GM12874 (cell line): ENCODE data around the gene AXIN1.

Experiments
- TF ChIP-seq, protein P1 (sequence below): IDR thresholded peaks from 2 replicates; pipeline ENCODE4 v1.5.1; 2011; ENCODE audit warnings: low read depth, mild to moderate bottlenecking, control low read depth, low read length, moderate library complexity; ENCODE audit not compliant: insufficient read depth

The AXIN1 gene

DNA sequence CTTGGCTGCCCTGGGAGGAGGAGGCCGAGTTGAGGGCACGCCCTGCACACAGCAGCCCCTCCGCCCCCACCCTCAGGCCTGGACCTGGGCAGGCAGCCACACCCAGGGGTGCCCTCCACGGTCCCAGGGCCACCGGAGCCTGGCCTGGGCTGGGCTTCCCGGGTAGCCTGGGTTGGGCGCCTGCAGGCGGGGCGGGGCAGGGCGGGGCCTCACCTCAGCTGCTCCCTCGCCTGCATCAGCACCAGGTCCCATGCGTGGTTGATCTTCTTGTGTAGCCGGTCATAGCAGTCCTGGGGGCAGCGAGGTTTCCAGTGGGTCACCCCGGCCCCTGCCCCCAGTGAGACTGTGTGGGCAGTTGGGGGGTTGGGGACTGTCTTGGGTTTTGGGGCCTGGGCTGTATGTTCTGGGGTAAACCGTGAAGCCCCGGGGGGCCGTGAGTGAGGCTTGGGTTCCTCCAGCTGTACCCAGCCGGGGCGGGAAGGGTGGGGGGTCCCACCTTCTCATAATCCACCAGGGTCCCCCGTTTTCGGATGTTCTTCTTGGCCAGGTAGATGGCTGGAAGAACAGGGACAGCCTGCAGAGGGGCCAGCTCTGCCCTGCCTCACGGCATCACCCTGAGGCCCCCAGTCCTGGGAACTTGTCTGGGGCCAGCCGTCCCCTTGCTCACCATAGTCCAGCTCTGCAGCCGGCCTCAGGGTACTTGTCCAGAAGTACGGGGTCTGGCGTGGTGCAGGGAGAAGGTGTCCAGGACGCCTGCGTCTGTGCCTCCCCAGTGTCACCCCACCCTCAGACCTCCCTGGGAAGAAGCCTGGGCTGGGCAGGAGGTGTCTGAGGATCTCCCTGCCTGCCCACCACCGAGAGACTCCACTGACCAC, 78.7 kb downstream of the AXIN1 start:
- TF ChIP-seq, protein P1, sequence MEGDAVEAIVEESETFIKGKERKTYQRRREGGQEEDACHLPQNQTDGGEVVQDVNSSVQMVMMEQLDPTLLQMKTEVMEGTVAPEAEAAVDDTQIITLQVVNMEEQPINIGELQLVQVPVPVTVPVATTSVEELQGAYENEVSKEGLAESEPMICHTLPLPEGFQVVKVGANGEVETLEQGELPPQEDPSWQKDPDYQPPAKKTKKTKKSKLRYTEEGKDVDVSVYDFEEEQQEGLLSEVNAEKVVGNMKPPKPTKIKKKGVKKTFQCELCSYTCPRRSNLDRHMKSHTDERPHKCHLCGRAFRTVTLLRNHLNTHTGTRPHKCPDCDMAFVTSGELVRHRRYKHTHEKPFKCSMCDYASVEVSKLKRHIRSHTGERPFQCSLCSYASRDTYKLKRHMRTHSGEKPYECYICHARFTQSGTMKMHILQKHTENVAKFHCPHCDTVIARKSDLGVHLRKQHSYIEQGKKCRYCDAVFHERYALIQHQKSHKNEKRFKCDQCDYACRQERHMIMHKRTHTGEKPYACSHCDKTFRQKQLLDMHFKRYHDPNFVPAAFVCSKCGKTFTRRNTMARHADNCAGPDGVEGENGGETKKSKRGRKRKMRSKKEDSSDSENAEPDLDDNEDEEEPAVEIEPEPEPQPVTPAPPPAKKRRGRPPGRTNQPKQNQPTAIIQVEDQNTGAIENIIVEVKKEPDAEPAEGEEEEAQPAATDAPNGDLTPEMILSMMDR, result no peak

DNA sequence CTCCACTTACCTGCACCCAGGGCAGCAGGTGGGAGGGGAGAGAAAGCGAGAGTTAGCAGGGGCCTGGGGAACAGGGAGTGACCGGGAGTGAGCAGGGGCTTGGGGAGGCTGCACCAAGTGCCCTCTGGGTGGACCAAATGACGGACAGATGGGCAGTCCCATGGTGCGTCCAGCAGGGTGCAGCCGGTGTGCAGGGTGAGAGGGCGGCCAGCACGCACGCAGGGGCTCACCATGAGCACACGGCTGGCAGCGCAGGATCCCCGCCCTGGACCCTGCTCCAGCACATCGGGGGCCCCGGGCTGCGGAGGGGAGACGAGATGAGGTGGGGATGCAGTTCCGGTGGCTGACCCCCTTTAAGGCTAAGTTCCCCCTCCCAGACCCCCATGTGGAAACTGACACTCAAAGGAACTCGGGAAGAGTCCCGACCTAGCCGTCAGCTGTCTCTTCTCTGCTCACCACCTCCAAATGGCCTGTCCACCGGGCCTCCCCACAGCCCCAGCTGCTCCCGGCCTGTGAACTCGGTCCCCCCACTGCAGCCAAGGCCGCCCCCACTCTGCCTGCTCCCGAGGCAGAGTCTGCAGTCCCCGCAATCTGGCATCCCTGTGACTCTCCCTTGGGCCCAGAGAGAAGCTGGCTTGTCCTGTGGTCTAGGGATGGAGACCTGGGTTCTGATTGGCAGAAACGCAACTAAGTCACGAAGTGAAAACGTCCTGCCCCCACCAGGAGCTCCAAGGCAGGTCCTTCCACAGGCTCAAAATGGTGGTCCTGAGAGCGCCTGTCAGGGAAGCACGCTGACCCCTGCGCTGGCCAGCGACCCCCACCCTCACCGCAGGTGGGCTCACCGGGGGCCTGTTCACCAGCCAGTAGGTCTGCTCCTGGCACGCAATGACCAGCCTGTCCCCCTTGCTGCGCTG, 79.6 kb downstream of the AXIN1 start:
- TF ChIP-seq, protein P1, result no peak

DNA sequence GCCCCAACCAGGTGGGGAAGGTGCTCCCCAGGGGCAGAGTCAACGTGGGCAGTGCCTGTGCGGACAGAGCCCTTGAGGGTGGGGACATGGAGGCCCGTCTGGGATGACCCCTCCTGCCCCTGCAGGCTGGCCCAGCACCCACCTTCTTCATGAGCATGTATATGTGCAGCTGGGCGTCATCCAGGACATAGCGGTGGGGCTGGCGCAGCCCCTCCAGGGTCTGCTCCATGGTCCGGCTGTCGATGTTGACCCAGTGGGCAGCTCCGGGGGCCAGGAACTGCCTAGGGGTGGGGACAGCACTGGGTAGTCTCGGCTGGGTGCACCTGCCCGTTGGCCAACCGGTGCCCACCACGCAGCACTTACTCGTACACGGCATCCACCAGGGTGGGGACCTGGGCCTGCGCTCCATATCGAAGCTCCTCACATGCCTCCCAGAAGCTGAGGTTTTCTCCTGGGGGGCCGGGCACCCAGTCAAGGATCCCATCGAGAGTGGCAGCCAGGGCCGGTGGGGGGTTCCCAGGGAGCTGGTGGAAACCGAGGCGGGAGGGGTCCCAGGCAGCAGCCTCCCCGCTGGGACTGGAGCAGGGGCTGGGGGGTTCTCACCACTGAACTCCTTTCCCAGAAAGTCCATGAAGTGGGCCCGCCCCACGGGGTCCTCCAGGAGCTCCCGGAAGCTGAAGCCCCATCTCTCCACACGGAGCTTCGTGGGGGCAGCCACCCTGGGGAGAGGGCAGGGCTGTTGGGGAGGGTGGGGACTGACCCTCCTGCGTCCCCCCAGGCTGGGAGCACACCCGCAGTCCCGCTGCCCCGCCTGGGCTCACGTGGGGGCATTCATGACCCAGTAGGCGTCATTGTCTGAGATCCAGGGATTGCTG, 81.9 kb downstream of the AXIN1 start:
- TF ChIP-seq, protein P1, result no peak

DNA sequence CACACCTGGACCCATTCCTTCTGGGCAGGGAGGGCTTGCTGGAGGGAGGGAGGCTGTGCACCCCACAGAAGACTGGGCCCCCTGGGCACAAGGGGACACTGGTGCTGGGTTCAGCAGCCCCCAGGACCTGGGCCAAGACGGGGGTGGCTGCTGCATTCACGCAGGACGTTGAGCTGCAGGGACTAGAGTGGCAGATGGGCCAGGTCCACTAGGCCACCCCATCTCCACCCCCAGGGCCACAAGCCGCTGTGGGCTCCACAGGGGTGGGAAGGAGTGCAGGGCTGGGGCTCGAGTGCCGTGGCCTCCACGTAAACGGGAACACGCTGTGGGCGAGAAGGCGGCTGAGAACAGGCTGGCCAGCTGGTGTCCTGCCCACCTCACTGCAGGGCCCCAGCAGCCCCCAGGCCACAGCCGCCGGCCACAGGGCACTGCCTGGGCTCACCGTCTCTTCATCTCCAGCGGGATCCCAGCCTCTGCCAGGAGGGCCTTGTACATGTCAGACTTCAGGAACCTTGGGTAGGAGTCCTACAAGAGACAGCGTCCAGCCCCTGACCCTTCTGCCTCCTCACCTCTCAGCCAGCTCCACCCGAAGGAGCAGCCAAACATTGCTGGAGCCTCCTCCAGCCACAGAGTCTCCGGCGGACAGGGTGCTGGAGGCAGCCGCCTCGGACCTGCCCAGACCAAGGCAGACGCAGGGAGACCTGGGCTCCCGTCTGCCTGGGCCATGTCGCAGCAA, 83.3 kb downstream of the AXIN1 start:
- TF ChIP-seq, protein P1, result no peak

DNA sequence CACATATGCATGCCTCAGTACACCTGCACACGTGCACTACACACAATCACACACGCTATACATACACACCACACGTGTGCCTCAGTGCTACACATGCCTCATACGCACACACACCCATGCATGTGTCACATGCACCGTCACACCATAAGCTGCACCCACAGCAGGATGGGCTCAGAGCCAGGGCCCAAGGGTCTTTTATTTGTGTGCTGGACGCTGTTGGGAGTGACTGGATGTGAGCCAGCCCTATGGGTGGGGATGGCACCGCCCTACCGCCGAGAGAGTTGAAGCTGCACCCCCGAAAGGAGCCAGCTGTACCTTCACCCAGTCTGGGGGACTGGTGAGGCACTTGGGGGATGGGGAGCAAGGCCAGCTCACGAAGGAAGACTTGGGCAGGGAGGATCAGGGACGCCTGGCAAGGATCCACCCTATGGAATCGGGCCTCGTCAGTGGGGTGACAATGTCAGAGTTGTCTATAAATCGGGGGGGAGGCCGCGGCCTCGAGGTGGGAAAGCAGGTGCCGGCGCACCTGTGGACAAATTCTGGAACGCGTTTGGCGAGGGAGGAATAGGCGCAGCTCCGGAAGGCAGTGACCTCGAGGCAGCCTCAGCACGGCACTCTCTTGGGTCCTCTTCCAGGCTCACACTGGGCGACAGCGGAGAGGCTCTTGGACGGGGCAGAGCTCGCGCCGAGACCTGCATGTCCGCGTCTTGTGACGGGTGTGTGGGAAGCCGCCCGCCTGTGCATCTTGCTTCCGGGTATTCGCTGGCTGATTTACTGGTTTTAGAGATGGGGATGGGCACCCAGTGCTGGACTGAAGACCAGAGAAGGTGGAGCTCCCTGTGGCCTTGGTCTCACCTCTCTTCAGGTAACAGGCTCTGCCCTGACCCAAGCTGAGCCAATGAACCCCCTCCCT, 84.1 kb downstream of the AXIN1 start:
- TF ChIP-seq, protein P1, result no peak
